HEK293T (cell line): ENCODE results near the gene FBXO41.

ENCODE experiments used
- BHLHE40 ChIP-seq: fragments of 450-650 bp; IDR thresholded peaks from 2 replicates; pipeline ENCODE4 v1.6.1; 2016; ENCODE audit warnings: mild to moderate bottlenecking, moderate library complexity, borderline replicate concordance
- FOXA1 ChIP-seq: fragments of 450-650 bp; IDR thresholded peaks from 2 replicates; pipeline ENCODE4 v1.6.1; 2016; ENCODE audit warnings: mild to moderate bottlenecking
- FOXM1 ChIP-seq: fragments of 450-650 bp; IDR thresholded peaks from 2 replicates; pipeline ENCODE4 v1.6.1; 2017; ENCODE audit warnings: mild to moderate bottlenecking, borderline replicate concordance
- HDGF ChIP-seq: fragments of 450-650 bp; IDR thresholded peaks from 2 replicates; pipeline ENCODE4 v1.6.1; 2017; ENCODE audit warnings: antibody characterized with exemption, borderline replicate concordance
- L3MBTL2 ChIP-seq: fragments of 450-650 bp; conservative IDR thresholded peaks from 2 replicates; pipeline ENCODE4 v1.6.1; 2016; ENCODE audit warnings: mild to moderate bottlenecking
- LEF1 ChIP-seq: fragments of 450-650 bp; IDR thresholded peaks from 2 replicates; pipeline ENCODE4 v1.6.1; 2017; ENCODE audit warnings: mild to moderate bottlenecking, borderline replicate concordance
- NFRKB ChIP-seq: fragments of 450-650 bp; IDR thresholded peaks from 2 replicates; pipeline ENCODE4 v1.6.1; 2016; ENCODE audit warnings: mild to moderate bottlenecking, moderate library complexity
- SP1 ChIP-seq: fragments of 450-650 bp; IDR thresholded peaks from 2 replicates; pipeline ENCODE4 v1.6.1; 2017
- TARDBP ChIP-seq: fragments of 450-650 bp; IDR thresholded peaks from 2 replicates; pipeline ENCODE4 v1.6.1; 2016
- TF ChIP-seq, protein P1 (sequence below): fragments of 450-650 bp; IDR thresholded peaks from 2 replicates; pipeline ENCODE4 v1.6.1; 2016

- TF ChIP-seq FOXM1 (no peak), BHLHE40 (no peak), FOXA1 (no peak), SP1 (no peak), L3MBTL2 (no peak), NFRKB (no peak), HDGF (no peak), TARDBP (no peak), LEF1 (no peak)
- TF ChIP-seq, protein P1, sequence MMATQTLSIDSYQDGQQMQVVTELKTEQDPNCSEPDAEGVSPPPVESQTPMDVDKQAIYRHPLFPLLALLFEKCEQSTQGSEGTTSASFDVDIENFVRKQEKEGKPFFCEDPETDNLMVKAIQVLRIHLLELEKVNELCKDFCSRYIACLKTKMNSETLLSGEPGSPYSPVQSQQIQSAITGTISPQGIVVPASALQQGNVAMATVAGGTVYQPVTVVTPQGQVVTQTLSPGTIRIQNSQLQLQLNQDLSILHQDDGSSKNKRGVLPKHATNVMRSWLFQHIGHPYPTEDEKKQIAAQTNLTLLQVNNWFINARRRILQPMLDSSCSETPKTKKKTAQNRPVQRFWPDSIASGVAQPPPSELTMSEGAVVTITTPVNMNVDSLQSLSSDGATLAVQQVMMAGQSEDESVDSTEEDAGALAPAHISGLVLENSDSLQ: no peak
Observed at GRCh38 chr2:73212098-73212447, 72.2 kb downstream of the FBXO41 start.
